NCI-H1417 treated with DMSO at 0.1 percent for 48 hours (cell line): ENCODE measurements around the gene SH3RF1.

ENCODE experiments used
- DNase-seq: peaks from one replicate; lab custom pipeline; 2025; lab: John Stamatoyannopoulos, UW

Gene SH3RF1

DNA sequence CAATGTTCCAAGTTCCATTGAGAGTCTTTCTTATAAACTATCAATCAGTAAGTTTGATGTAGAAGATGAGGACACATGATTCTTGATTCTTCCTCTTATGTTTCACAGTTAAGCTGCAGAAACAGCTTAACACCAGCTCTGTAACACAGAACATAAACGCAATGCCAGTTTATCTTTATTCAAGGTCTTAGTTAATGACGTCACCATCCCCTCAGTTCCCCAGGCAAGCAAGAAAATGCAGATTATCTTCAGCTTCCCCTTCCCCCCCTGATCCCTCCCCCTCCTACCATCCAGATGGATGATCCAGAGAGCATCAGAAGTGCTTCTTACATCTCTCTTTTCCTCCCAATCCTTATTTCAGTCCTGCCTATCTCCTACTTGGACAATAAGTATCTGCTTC is 4.4 kb upstream of the SH3RF1 start:
- DNase-seq: no peak

DNA sequence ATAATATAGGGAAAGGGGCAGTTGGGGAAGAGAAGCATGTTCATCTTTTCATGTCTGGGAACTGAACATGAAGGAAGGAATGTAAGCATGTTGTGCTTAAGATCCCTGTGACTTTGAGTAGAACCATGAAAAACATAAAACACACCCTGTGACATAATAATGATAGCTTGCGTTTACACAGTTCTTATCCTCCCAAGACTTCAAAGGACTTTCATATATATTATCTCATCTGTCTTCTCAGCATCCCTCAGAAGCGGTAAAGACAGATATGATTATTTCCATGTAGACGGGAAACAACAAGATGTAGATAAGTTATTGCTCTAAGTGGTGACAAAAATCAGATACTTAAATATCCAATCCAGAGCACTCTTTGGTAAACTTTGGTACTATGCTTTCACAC is 3.3 kb upstream of the SH3RF1 start:
- no peak for DNase-seq

DNA sequence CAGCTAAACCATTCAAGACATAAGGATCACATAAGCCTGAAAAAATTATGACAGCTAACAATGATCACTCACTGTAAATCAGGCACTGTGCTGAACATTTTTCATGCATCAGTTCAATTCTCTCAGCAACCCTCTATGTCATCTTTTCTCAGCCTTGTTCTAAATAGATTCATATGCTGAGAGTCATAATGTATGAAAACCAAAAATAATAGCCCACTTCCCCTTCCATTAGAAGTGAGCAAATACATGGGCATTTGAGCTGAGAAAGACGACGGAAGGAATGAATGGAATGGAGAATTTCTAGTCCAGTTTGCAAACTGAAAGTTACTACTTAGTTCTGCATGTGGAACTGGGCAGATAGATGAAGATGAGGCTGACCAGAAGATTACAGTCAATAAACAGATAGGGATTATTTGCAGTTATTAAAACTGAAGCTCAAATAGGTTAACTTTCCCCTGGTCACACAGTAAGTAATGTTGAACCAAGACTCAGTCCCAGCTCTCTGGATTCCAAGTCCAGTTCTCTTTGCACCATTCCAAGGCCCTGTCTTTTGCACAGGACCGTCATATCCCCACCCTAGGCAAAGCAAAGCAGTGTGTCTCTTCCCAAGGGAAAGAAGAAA is 1.6 kb upstream of the SH3RF1 start:
- DNase-seq: no peak

- no peak for DNase-seq
Observed at GRCh38 chr4:169271692-169272007, 894 bp upstream of the SH3RF1 start.

GRCh38 chr4:169269916-169270809 is 593 bp downstream of the SH3RF1 start:
- no peak for DNase-seq

- no peak for DNase-seq
Observed at GRCh38 chr4:169268951-169269760, 1.6 kb downstream of the SH3RF1 start.

- DNase-seq: no peak
Observed at GRCh38 chr4:169267070-169267469, 3.7 kb downstream of the SH3RF1 start.

DNA sequence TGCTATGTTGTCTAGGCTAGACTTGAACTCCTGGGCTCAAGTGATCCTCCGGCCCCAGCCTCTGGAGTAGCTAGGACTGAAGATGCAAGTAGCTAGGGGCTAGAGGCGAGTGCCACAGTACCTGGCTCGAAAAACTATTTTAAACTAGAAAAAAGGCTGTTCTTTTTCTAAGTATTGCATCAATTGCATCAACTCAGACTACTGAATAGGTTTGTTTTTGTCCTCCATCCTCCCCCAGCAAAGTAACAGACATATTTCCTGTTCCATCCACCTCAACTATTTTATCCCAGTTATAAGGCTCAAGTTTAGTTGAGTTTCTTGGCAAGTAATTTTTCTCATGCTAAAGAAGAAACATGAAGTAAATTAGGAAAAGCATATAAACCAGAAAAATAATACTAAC is 4.1 kb downstream of the SH3RF1 start:
- no peak for DNase-seq

- no peak for DNase-seq
Observed at GRCh38 chr4:169266081-169266480, 4.7 kb downstream of the SH3RF1 start.

GRCh38 chr4:169263791-169264392 is 6.9 kb downstream of the SH3RF1 start:
- no peak for DNase-seq

DNA sequence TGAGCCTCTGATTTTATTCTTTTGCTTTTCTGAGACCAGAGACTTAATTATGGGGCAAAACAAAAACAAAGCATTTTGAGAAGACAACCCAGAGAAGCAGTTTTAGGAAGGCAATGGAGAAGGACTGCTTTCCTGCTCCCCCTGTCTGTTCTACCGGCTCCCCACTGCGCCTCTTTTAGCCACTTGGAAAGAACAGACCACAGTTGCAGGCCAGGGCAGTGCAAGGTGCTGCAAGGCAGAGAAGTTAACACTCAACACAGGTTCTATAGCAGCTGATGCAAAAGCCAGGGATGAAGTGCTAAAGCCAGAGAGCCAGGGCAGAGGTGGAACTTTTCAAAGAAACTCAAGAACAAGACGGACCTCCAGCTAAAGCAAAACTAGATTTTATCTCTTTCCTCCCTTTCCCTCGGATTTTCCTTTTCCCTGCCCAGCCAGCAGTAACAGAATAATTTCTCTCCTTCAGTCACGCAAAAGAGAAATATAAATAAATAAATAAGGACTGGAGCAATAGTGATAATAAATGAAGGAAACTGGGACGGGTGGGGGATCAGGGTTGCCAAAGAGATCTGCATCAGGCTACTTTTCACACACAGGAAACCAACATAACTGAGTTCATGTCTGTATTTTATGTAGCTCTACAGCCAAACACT is 10.4 kb downstream of the SH3RF1 start:
- DNase-seq: no peak

DNA sequence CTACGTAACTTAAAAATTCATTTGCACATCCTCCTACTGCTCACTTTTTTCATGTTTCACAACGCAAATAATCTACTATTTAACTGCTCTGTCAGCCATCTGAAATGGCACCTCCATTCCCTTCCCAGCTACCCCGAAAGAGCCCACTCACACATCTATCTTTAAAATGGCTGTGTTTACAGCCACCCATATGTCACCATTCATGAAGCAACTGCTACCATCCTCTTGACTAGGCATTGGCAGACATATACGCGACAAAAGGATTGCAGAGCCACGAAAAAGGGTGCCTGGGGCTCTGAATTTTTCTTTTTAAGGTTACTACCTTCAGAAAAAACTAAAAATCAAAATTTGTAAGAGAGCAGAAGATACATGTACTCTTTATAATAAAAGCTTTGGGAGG is 11.5 kb downstream of the SH3RF1 start:
- DNase-seq: no peak

GRCh38 chr4:169258141-169258540 is 12.6 kb downstream of the SH3RF1 start:
- DNase-seq: no peak

- DNase-seq: no peak
Observed at GRCh38 chr4:169256856-169257761, 13.6 kb downstream of the SH3RF1 start.

GRCh38 chr4:169256101-169256612 is 14.6 kb downstream of the SH3RF1 start:
- no peak for DNase-seq

- no peak for DNase-seq
Observed at GRCh38 chr4:169254546-169254983, 16.2 kb downstream of the SH3RF1 start.

GRCh38 chr4:169253904-169254303 is 16.9 kb downstream of the SH3RF1 start:
- no peak for DNase-seq

- DNase-seq: no peak
Observed at GRCh38 chr4:169253113-169253671, 17.6 kb downstream of the SH3RF1 start.

DNA sequence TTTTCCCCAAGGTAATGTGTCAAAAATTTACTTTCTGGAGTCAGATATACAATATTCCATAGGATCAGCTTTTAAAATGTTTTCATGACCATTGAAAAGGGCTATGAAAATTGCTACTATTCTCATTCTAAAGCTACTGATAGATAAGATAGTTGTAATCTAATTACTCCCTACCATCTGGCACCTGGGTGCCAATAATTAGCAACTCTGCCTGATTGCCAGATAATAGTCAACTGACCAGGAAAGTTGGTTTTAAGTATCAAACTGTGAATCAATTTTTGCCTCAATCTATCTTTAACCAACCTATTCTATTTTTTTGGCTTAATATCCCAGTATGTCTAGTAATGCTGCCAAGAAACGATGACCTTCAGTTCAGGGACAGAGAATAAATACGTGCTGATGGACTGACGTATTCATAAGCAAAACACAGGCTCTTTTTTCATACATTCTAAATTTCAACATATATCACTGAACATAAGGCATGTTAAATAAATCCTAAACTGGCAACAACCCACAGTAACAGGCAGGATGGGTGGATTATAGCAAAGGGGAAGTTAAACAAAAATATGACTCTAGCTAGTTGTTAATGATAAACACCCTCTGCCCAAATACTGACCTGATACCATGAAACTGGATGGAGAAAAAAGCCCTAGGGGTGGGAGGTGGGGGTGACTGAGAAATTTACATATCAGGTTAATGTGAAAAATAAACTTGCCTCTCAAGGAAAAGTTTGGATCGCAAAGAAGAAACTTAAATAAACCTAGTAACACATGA is 18.2 kb downstream of the SH3RF1 start:
- no peak for DNase-seq
